GOT3 (cell line): Measurements from ENCODE around the gene PPIP5K2.

Experiments
- DNase-seq: peaks from one replicate; lab custom pipeline; 2025; ENCODE audit warnings: mixed read lengths; lab: John Stamatoyannopoulos, UW

PPIP5K2 gene

DNA sequence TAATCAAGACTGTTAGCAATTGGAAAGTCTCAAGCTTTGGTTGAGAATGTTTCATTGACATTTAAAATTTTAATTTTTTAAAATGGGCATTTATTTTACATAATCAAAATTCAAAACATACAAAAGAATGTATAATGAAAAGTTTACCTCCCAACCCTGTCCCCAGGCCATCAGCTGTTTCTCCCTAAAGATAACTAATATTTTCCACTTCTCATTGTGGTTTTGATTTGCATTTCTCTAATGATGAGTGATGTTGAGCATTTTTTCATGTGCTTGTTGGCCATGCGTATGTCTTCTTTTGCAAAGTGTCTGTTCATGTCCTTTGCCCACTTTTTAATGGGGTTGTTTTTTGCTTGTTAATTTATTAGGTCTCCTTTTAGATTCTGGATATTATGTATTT lies 127.0 kb downstream of the PPIP5K2 start:
- no peak for DNase-seq

DNA sequence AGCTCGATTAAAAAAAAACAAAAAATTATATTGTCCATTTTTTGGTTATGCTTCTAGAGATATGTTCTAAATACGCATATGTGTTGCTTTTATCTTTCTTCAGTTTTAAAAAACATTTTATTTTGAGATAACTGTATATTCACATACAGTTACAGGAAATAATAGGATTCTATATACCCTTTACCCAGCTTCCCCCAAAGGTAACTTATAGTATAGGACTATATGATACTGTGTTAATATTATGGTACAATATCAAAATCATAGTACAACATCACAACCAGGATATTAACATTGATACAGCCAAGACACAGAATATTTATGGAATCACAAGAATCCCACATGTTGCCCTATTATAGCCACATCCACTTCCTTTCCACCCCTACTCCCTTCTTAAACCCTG lies 129.0 kb downstream of the PPIP5K2 start:
- DNase-seq, result no peak

DNA sequence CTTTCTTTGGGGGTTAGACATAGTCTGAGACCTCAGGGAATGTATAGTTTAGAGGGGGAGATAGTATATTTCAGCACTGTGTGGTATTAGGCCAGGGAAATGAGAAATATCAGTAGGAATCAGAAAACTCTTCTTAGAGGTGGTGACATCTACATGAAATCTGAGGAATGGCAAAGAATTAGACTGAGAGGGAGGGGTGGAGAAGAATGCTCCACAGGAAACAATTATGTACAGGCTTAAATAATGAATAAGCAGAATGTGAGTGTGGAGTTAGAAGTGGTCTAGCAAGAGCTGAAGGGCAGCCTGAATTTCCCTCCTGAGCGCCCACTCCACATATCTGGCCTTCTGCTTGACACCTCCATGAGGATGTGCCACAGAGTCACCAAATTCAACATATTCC lies 134.8 kb downstream of the PPIP5K2 start:
- DNase-seq, result no peak

DNA sequence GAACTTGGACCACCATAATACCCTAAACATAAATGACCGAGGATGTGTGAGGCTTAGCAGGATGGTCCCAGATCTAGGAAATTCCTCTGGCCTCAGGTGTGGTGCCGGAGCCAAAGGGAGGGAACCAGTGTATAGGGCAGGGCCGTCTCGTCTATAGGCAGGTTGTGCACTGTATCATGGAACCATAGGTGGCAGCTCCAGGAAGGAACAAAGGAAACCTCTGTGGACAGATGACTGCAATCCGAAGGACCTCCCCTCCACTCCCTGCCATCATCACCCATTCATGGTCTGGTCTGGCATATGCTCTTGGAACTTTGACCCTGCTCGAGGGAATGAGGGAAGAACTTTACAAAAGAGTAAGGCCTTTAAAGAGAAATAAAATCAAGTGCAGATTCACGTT lies 135.6 kb downstream of the PPIP5K2 start:
- no peak for DNase-seq

DNA sequence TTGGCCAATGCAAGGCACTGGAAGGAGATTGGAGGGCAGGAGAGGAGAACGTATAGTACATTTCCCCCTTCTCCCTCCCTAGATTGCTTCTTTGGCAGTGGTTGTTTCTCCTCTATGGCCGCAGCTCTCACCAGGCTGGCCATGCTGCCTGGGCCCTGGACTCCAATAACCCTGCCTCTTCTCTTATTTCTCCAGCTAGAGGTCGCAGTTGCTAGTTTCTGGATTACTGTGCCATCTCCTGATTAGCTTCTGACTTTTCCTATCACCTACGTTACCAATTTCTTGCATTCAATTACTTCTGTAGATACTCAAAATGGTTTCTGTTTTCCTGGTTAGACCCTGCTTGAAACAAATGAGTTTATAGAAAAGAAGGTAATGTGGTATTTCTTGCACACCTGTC lies 136.1 kb downstream of the PPIP5K2 start:
- DNase-seq, result no peak

DNA sequence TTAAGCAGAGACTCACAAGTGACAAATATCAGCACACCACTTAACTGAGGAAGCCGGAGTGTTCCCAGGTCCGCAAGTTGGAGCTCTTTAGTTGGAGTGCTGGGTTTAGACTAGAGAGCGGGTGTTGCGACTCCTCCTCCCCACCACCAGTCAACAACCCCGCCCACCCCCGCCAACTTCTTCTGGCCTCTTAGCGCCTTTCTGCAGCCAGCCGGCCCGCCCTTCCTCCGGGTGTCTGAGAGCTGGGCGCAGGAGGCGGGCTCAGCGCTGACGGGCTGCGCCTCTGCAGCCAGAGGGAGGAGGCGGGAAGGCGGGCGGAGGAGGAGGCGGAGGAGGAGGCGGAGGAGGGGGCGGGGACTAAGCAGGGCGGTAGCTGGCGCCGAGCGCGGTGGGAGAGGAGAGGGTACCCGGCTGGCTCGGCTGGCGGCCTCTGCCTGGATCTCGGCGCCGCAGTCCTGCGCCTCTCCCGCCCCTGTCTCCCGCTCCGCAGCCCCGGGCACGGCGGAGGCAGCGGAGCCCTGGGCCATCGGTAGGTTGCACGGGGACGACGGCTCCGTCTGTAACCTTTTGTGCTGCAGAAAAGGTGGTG lies 138.4 kb downstream of the PPIP5K2 start, which contains the start of gene MACIR:
TSS of gene MACIR (plus strand) at position 396 of the 589 bp plus-strand sequence. CDS start 17,157 bp downstream, outside the sequence.
- DNase-seq, result peak; percentile 89

DNA sequence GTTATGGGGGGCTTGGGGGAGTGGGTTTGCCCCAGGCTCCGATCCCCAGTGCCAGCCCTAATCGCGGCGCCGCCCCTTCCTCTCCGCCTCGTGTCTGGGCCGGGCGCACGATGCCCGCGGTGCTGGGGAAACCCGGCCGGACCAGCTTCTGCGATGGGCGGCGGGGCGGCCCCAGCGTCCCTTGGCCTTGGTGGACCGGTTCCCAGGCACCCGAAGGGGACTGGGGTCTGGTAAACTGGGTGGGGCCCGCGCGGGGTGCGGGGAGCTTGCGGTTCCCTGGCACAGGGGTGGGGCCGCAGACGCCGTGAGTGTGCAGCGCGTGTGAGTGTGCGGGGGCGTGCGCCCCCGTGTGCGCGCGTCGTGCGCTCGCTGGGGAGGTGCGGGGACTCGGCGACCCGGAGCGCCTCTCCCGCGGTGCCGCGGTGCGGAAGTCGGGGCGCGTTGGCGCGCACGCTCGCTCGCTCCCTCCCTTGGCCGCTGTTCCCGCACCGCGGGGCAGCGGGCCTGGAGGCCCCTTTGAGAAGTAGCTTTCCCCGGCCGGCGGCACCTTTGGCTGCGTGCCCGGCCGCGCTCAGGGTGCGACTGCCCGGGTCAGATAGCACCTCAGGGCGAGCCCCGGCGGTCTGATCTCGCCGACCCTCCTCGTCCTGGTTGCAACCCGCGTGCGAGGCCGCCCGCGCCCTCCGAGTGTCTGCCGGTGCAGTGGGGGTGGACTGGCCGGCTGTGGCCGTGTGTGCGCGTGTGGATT lies 139.0 kb downstream of the PPIP5K2 start:
- DNase-seq, result peak; percentile 56

DNA sequence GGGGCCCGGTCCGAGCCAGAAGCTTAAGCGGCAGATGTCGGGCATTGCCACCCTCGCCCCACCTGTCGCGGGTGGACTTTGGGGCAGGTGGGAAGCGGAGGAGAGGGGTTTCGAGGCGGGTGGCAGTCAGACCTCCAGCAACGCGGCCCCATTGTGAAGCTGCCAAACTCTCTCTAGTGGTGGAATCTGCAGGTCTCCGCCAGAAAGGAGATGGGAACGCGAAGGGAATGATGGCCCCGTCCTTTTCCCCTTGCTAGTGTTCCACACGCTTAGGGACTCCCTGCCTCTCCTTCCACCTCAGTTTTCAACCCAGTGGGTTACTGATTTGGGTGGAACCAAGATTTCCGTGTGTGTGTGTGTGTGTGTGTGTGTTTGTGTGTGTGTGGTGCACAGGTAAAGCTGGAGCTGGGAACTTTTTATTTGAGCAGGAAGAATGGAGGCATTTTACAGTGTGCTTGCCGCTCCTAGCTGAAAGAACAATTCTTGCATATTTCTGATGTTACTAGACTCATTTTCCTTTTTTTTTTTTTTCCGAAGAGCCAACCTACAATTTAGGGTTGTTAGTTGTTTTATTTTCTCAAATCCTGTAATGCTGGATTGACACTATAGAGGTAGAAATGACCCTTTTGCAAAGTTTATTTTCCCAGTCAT lies 139.7 kb downstream of the PPIP5K2 start:
- no peak for DNase-seq

DNA sequence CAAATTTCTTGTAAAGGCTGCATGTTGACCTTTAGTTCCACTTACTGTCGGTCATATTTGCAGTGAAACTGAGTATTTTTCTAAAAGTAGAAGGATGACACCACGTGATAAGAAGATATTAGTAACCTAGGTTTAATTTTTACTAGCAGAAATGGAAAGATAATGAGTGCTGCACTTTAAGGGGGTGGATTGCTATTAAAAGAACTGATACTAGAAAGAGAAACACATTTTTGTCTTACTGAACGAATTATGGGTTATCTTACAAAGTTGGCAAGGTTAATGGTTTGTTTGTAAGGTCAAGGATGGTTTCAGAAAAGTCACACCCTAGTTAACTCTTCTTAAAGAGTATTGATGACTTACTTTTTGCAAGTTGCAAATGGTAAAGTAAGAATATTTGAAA lies 140.8 kb downstream of the PPIP5K2 start:
- no peak for DNase-seq
